GM13976 (cell line): ENCODE measurements around the gene SUSD2.

Experiments
- DNase-seq: peaks from one replicate; pipeline ENCODE4 v3.0.0; 2012; ENCODE audit warnings: low spot score
- in situ Hi-C: fragments of 300-500 bp; cut with MboI; formaldehyde crosslinking; loops from one replicate; pipeline ENCODE4 v1.12.0; 2022; ENCODE audit warnings: low sequenced_read_pairs, mixed read lengths, inconsistent platforms; ENCODE audit not compliant: unreplicated experiment
- TF ChIP-seq, protein P1 (sequence below): IDR thresholded peaks from 2 replicates; pipeline ENCODE4 v1.5.1; 2012; ENCODE audit warnings: borderline replicate concordance, mild to moderate bottlenecking; ENCODE audit not compliant: insufficient read depth; ENCODE audit errors: extremely low read depth, missing control alignments, control extremely low read depth

SUSD2 gene

DNA sequence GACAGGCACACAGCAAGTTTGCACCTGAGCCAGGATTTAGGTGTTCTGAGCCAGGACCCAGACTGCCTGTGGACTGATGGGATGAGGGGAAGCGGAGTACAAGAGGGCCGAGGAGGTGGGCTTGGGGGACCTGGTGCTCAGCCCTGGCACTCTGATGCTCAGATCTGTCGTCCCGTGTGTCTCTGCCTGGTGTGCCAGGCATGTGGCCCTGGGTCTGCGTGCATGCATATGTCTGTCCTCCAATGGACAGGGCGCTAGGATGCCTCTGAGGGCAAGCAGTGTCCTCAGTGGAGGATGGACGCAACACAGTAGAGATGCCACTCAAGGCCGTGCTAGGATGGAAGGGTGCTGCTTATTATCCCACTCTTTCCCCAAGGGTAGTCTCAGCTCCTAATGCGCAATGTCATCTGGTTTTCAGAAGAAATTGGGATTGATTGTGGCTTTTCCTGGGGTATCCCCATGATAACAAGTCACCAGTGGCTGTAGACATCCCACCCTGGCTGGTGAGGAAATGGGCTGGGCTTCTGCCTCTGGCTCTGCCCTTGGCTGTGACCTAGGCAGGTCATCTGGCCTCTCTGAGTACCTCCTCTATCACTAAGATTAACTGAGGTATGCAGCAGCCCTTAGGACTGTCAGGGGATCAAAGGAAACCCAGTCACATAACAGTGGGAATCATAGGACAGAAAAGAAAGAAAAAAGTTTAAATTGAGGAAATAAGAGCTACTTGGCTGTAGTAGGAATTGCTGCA is 35.7 kb upstream of the SUSD2 start:
- no peak for DNase-seq
- in situ Hi-C loops, result no loop called here
- TF ChIP-seq, protein P1, sequence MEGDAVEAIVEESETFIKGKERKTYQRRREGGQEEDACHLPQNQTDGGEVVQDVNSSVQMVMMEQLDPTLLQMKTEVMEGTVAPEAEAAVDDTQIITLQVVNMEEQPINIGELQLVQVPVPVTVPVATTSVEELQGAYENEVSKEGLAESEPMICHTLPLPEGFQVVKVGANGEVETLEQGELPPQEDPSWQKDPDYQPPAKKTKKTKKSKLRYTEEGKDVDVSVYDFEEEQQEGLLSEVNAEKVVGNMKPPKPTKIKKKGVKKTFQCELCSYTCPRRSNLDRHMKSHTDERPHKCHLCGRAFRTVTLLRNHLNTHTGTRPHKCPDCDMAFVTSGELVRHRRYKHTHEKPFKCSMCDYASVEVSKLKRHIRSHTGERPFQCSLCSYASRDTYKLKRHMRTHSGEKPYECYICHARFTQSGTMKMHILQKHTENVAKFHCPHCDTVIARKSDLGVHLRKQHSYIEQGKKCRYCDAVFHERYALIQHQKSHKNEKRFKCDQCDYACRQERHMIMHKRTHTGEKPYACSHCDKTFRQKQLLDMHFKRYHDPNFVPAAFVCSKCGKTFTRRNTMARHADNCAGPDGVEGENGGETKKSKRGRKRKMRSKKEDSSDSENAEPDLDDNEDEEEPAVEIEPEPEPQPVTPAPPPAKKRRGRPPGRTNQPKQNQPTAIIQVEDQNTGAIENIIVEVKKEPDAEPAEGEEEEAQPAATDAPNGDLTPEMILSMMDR, result no peak

DNA sequence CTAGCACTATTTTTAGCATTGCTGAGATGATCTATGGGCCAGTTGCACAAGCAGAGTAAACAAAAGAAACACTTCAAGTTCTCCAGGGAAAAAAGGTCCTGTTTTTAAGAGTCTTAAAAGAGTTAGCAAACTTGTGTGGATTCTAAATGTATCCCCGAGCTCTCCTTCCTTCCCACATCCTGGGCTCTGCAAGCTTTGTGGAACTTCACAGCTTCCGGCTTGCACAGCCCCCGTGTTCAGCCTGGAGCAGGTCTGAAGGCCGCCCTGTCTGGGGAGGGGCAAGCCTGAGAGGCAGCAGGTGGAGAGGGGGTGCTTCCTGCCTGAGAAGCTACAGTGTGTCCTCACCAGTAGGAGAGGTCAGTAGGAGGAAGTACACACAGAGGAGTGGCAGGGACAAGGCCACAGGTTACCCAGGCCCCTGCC is 35.1 kb upstream of the SUSD2 start:
- in situ Hi-C loops, result no loop called here
- TF ChIP-seq, protein P1, result no peak
- peak; percentile 83 for DNase-seq

DNA sequence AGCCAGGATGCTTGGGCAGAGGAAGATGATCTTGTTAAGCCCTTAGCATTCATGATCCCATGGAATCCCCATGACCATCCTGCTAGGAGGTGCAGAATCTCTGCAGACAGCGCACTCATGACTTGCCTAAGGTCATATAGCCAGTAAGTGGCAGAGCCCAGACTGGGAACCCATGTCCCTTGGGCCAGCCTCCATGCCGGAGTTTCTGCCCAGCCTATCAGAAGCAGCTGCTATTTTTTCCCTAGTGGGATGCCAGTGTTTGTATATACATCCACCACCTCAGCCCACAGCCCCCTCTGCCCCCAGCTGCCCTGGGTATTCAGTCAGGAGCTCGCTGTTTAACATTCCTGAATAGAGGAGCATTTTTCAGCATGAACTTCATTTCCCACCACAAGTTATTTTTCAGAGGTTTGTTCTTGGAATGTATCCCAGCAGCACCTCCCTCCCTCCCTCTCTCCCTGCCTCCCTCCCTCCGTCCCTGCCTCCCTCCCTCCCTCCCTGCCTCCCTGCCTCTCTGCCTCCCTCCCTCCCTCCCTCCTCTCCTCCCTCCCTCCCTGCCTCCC is 34.4 kb upstream of the SUSD2 start:
- DNase-seq, result no peak
- in situ Hi-C loops, result no loop called here
- TF ChIP-seq, protein P1, result no peak

DNA sequence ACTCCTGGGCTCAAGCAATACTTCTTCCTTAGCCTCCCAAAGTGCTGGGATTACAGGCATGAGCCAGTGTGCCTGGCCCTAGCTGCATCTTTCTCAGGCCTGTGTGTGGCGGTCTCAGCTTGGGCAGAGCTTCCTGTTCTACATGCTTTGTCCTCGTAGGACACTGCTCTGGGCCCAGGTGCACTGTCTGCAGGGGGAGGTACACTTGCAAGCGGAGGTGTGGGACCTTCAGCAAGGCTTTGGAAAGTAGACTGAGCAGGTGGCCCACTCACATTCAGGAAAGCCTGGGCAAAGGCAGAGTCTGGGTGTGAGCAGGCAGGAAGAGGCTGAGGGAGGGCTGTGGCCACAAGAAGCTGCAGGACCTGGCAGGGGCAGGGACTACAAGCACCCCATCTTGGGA is 33.6 kb upstream of the SUSD2 start:
- TF ChIP-seq, protein P1, result no peak
- DNase-seq, result no peak
- in situ Hi-C loops, result no loop called here

DNA sequence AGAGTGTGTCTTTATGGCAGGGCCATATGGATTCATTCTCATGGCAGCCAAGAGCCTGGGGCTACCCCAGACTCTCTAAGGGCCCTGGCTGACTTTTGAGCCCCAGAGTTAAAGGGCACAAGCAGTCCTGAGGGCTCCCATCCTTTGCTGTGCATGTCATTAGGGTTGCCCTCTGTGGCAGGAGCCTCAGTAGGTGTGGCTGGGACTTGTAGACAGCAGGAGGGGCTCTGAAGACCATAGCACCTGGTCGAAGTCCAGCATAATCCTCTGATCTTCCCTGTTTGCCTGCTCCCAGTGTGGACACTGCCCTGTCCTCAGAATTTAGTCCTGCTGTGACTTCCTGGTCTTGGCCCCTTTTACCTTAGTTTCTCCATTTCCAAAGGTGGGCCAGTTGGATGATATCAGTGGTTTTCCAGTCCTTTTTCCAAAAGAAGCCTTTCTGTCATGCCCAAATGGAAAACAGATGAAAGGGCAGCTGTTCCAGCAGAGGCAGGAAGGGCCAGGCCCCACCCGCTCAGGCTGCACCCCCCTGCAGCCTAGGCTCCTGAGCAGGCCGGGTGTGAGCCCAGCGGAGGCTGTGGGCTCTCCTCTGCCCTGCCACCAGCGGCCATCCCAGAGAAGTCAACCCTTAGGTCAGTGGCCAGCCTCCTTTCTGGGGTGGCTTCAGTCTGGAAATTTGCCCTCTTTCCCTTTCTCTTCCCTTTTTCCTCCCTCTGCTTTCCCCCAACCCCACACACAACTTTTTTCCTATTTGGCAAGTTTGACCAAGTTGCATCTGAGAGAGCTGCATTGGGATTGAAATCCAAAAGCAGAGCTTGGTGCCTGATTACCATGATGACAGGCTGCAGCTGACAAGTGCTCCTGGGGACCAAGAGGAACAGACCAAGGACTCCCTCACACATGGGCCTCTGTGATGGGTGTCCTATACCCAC is 32.8 kb upstream of the SUSD2 start:
- TF ChIP-seq, protein P1, result no peak
- no peak for DNase-seq
- in situ Hi-C loops, result no loop called here

DNA sequence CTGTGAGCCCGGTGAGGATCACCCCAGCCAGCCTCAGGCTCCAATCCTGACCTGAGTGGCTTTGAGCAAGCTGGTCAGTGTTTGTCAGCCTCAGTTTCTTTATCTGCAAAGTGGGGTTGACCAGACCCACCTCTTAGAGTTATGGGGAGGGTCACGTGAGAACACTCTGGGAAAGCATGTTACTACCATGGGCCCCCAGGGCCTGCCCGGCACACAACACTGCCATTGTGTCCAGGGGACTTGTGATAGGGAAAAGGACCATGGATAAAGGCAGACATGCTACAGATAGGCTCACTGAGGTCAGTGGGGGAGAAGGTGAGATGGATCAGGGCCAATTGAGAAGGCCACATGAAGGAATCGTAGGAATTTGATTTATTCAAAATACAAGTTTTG is 32.1 kb upstream of the SUSD2 start:
- no peak for DNase-seq
- TF ChIP-seq, protein P1, result no peak
- in situ Hi-C loops, result no loop called here
